NCI-H146 treated with DMSO at 0.1 percent for 48 hours (cell line): Measurements from ENCODE around the gene CBFA2T3.

Experiments used
- DNase-seq: peaks from one replicate; lab custom pipeline; 2025; ENCODE audit not compliant: unreplicated experiment; lab: John Stamatoyannopoulos, UW

The CBFA2T3 gene

GRCh38 chr16:88940862-88941817 lies 35.9 kb downstream of the CBFA2T3 start:
- no peak for DNase-seq

GRCh38 chr16:88939972-88940861 lies 36.8 kb downstream of the CBFA2T3 start:
- no peak for DNase-seq

GRCh38 chr16:88939245-88939971 lies 37.6 kb downstream of the CBFA2T3 start:
- DNase-seq: no peak

- DNase-seq: no peak
These were observed 38.2 kb downstream of the CBFA2T3 start for GRCh38 chr16:88938777-88939244.

GRCh38 chr16:88938119-88938776 lies 38.8 kb downstream of the CBFA2T3 start:
- no peak for DNase-seq

- DNase-seq: no peak
These were observed 39.8 kb downstream of the CBFA2T3 start for GRCh38 chr16:88937206-88937621.

- DNase-seq: no peak
These were observed 40.3 kb downstream of the CBFA2T3 start for GRCh38 chr16:88936556-88937205.

GRCh38 chr16:88936008-88936555 lies 40.9 kb downstream of the CBFA2T3 start:
- DNase-seq: no peak

- DNase-seq: no peak
These were observed 42.8 kb downstream of the CBFA2T3 start for GRCh38 chr16:88934066-88934667.

GRCh38 chr16:88932929-88933328 lies 44.1 kb downstream of the CBFA2T3 start:
- DNase-seq: no peak

- no peak for DNase-seq
These were observed 45.1 kb downstream of the CBFA2T3 start for GRCh38 chr16:88931936-88932335.

- no peak for DNase-seq
These were observed 45.6 kb downstream of the CBFA2T3 start for GRCh38 chr16:88931373-88931900.

GRCh38 chr16:88930716-88931115 lies 46.3 kb downstream of the CBFA2T3 start:
- DNase-seq: no peak

GRCh38 chr16:88929091-88929445 lies 47.9 kb downstream of the CBFA2T3 start:
- DNase-seq: peak; percentile 14

- peak; percentile 42 for DNase-seq
These were observed 48.5 kb downstream of the CBFA2T3 start for GRCh38 chr16:88928405-88929090.

GRCh38 chr16:88927661-88928060 lies 49.3 kb downstream of the CBFA2T3 start:
- no peak for DNase-seq

GRCh38 chr16:88927010-88927409 lies 50.0 kb downstream of the CBFA2T3 start:
- no peak for DNase-seq

GRCh38 chr16:88926374-88926990 lies 50.5 kb downstream of the CBFA2T3 start:
- no peak for DNase-seq
